HepG2 (cell line): ENCODE results near the gene SARNP. TPM values are rescaled to one million over a fixed set of nuclear protein-coding genes. Genes with fewer than 3 reads are reported as not detected.

Experiments used
- ATAC-seq: fragments of 200-7000 bp; cut with Tn5 transposase; 3 replicates; pipeline ENCODE4 v1.9.1; 2020; ENCODE audit warnings: mild to moderate bottlenecking, moderate library complexity
- BruUV-seq: library from RNA; stranded (reverse); fragments of 400-500 nt; replicated peaks from 2 replicates; lab custom pipeline; 2021; lab: Mats Ljungman, UMichigan
- CTCF ChIA-PET: fragments of 300-600 bp; formaldehyde crosslinking; extraction: SDS; loops from one replicate; lab custom pipeline; 2021; ENCODE audit warnings: low total read pairs, inconsistent platforms, low intra/inter-chr PET ratio; lab: Yijun Ruan, JAX
- POLR2A ChIA-PET: fragments of 350-600 bp; sonication (Branson Sonifier 250); formaldehyde crosslinking; loops from one replicate; lab custom pipeline; 2020; ENCODE audit warnings: antibody characterized with exemption, inconsistent platforms; lab: Yijun Ruan, JAX
- DNase-seq: peaks from one replicate; pipeline ENCODE4 v3.0.0-alpha.2; 2015; ENCODE audit warnings: low spot score
- FAIRE-seq: peaks from 3 replicates; lab custom pipeline; 2011; peaks lifted over from hg19 to GRCh38; lab: Jason Lieb, UNC
- H2AFZ ChIP-seq: one replicate; pipeline ENCODE4 v1.6.1; 2011; ENCODE audit warnings: low read length, inconsistent platforms
- H3K27ac ChIP-seq: fragments of 300-600 bp; 3 replicates; pipeline ENCODE4 v1.8.0; 2011; ENCODE audit warnings: mixed run types, mild to moderate bottlenecking, mixed read lengths, low read length, inconsistent platforms; ENCODE audit not compliant: insufficient read depth; ENCODE audit errors: extremely low read length
- H3K27me3 ChIP-seq, 2 experiments: fragments of 200-600 bp in 1 of 2; 2 replicates in 1 of 2; 3 replicates in 1 of 2; pipeline versions ENCODE4 v1.6.0 to v1.8.0; 2011; ENCODE audit warnings: low read length in 2 of 2, mild to moderate bottlenecking in 2 of 2, moderate library complexity in 2 of 2, inconsistent platforms in 1 of 2; ENCODE audit not compliant: insufficient read depth in 2 of 2, control insufficient read depth in 1 of 2
- H3K36me3 ChIP-seq, 2 experiments: fragments of 200-600 bp in 1 of 2; replicated peaks in 1 of 2; 2 replicates in 1 of 2; 3 replicates in 1 of 2; pipeline versions ENCODE4 v1.5.1 to v1.8.0; 2011; ENCODE audit warnings: low read length in 2 of 2, inconsistent platforms in 1 of 2; ENCODE audit not compliant: insufficient read depth in 2 of 2, control insufficient read depth in 1 of 2
- H3K4me1 ChIP-seq: 2 replicates; pipeline ENCODE4 v1.5.1; 2012; ENCODE audit warnings: low read length, inconsistent platforms; ENCODE audit not compliant: insufficient read depth
- H3K4me2 ChIP-seq: 2 replicates; pipeline ENCODE4 v1.6.0; 2011; ENCODE audit warnings: low read depth, low read length, inconsistent platforms
- H3K4me3 ChIP-seq, 3 experiments: fragments of 200-600 bp in 1 of 3; sonication (generic), shearing (Covaris generic) in 1 of 3; replicated peaks in 1 of 3; 2 replicates each; pipeline ENCODE4 v1.5.1; 2011 to 2016; ENCODE audit warnings: low read length in 3 of 3, inconsistent platforms in 2 of 3, low read depth in 2 of 3, mild to moderate bottlenecking in 2 of 3, control low read depth in 1 of 3, mixed read lengths in 1 of 3; ENCODE audit not compliant: insufficient read depth in 1 of 3
- H3K79me2 ChIP-seq: one replicate; pipeline ENCODE4 v1.6.1; 2011; ENCODE audit warnings: low read length, inconsistent platforms; ENCODE audit not compliant: insufficient read depth
- H3K9ac ChIP-seq: 2 replicates; pipeline ENCODE4 v1.6.0; 2011; ENCODE audit warnings: mild to moderate bottlenecking, low read depth, low read length, inconsistent platforms; ENCODE audit not compliant: insufficient read depth
- H3K9me3 ChIP-seq: 2 replicates; pipeline ENCODE4 v1.5.1; 2012; ENCODE audit warnings: mild to moderate bottlenecking, low read length
- H4K20me1 ChIP-seq: 2 replicates; pipeline ENCODE4 v1.6.0; 2011; ENCODE audit warnings: inconsistent platforms, mild to moderate bottlenecking, low read length, moderate library complexity; ENCODE audit not compliant: insufficient read depth
- ETV5 ChIP-seq: IDR thresholded peaks from 2 replicates; pipeline ENCODE4 v1.6.1; 2018; ENCODE audit warnings: missing biosample characterization, missing genetic modification reagents, inconsistent platforms, borderline replicate concordance
- LCORL ChIP-seq, 2 experiments: fragments of 450-650 bp in 1 of 2; sonication (generic) in 1 of 2; formaldehyde crosslinking in 1 of 2; IDR thresholded peaks; 2 replicates each; pipeline versions ENCODE4 v1.5.0 to v1.6.1; 2017 to 2020; ENCODE audit warnings: antibody characterized with exemption in 1 of 2, missing genetic modification reagents in 1 of 2
- NCOR1 ChIP-seq: fragments of 200-600 bp; sonication (generic); IDR thresholded peaks from 2 replicates; pipeline ENCODE4 v1.7.0; 2017; ENCODE audit warnings: antibody characterized with exemption, low read length, borderline replicate concordance
- NR2F1 ChIP-seq, 2 experiments: fragments of 450-650 bp in 1 of 2; formaldehyde crosslinking in 1 of 2; IDR thresholded peaks; 2 replicates each; pipeline versions ENCODE4 v1.5.0 to v1.6.1; 2016 to 2020; ENCODE audit warnings: mild to moderate bottlenecking in 1 of 2, missing compliant biosample characterization in 1 of 2, missing genetic modification reagents in 1 of 2, moderate library complexity in 1 of 2
- PATZ1 ChIP-seq: sonication (generic); formaldehyde crosslinking; IDR thresholded peaks from 2 replicates; pipeline ENCODE4 v1.4.0; 2020; ENCODE audit warnings: missing genetic modification reagents
- POLR2AphosphoS2 ChIP-seq: IDR thresholded peaks from 2 replicates; pipeline ENCODE4 v1.6.1; 2011; ENCODE audit warnings: low read depth, low read length, improper control_type of control experiment
- SKIL ChIP-seq: sonication (generic); formaldehyde crosslinking; IDR thresholded peaks from 2 replicates; pipeline ENCODE4 v1.8.0; 2022; ENCODE audit warnings: missing genetic modification reagents, mild to moderate bottlenecking, moderate library complexity, borderline replicate concordance
- SMARCC2 ChIP-seq: fragments of 450-650 bp; IDR thresholded peaks from 2 replicates; pipeline ENCODE4 v1.6.1; 2017; ENCODE audit warnings: antibody characterized with exemption, mild to moderate bottlenecking
- SMYD3 ChIP-seq: sonication (generic); formaldehyde crosslinking; IDR thresholded peaks from 2 replicates; pipeline ENCODE4 v1.8.1; 2023; ENCODE audit warnings: mild to moderate bottlenecking, missing genetic modification reagents
- ZNF513 ChIP-seq: sonication (generic); formaldehyde crosslinking; conservative IDR thresholded peaks from 2 replicates; pipeline ENCODE4 v1.5.0; 2020; ENCODE audit warnings: missing genetic modification reagents
- ZNF773 ChIP-seq: sonication (generic); formaldehyde crosslinking; IDR thresholded peaks from 2 replicates; pipeline ENCODE4 v1.4.0; 2020; ENCODE audit warnings: missing genetic modification reagents, borderline replicate concordance
- ZSCAN30 ChIP-seq: sonication (generic); formaldehyde crosslinking; IDR thresholded peaks from 2 replicates; pipeline ENCODE4 v1.5.0; 2020; ENCODE audit warnings: mild to moderate bottlenecking, missing genetic modification reagents
- WGBS: methylation state at CpG from one replicate; pipeline ENCODE4 v1.1.6; 2017; ENCODE audit warnings: low lambda C conversion rate; 5-methylcytosine and 5-hydroxymethylcytosine counted together
- in situ Hi-C: cut with HindIII; loops from 2 replicates; pipeline ENCODE4 v1.10.0; 2017; ENCODE audit warnings: low pct_unique_long_range_greater_than_20kb; ENCODE audit not compliant: extremely low pct_ligation_motif_present
- intact Hi-C: fragments of 100-400 bp; cut with micrococcal nuclease; formaldehyde crosslinking; loops from one replicate; pipeline ENCODE4 v1.10.0; 2022; ENCODE audit not compliant: unreplicated experiment
- polyA plus RNA-seq, 8 experiments: library from polyadenylated mRNA; depleted of rRNA in 3 of 8; stranded (reverse) in 7 of 8; unstranded in 1 of 8; fragments of >200 nt; fragmentation: Illumina TruSeq in 4 of 8; extraction: Trizol in 4 of 8; gene quantifications; 2 replicates each; pipeline versions ENCODE4 v1.2.1 to v1.2.3, GENCODE V29; 2011 to 2016; ENCODE audit warnings: low read depth in 4 of 8, missing spikeins in 1 of 8, mixed read lengths in 1 of 8; ENCODE audit not compliant: insufficient read depth in 1 of 8
- total RNA-seq, 5 experiments: library from RNA; depleted of rRNA; stranded (reverse); fragments of >200 nt; fragmentation: Illumina TruSeq; extraction: Trizol; gene quantifications; 2 replicates each; pipeline ENCODE4 v1.2.3, GENCODE V29; 2016; ENCODE audit warnings: low read depth in 1 of 5

Gene SARNP
- total and polyA plus RNA-seq, 2 of the 13 experiments (the other 11 are each of a cell fraction or from before 2014, with no cell fraction given): 59.0 to 95.4 TPM

GRCh38 chr12:55718624-55719275 lies 98.8 kb downstream of the SARNP start (continued):
- TF ChIP-seq PATZ1: no peak

GRCh38 chr12:55718015-55718414 lies 99.5 kb downstream of the SARNP start:
- DNase-seq (no peak), ATAC-seq (no peak), FAIRE-seq (no peak)
- Histone ChIP-seq H3K9me3 (no peaks in the 10 kb centered on the region), H3K4me2 (peak overlapping the region; percentile 72), H3K36me3 (no peaks in the 10 kb centered on the region; a peak in 1 of 5 replicates), H3K4me3 (no peak overlapping the region), H3K4me1 (peaks cover 68% of the 10 kb centered on the region), H3K9ac (no peak overlapping the region), H4K20me1 (no peaks in the 10 kb centered on the region), H2AFZ (no peak overlapping the region), H3K27me3 (no peaks in the 10 kb centered on the region), H3K79me2 (no peaks in the 10 kb centered on the region), H3K27ac (no peak overlapping the region)
- BruUV-seq: no TSS peak
- ChIA-PET CTCF (no interaction called here), POLR2A (interaction anchor here (1.2 to 4.5 kb wide), 2 partner anchors 11 to 36 kb away, joined by 4 to 38 read pairs; partner anchors contain the start of gene CD63)
- in situ Hi-C loops: no loop called here
- intact Hi-C loops: no loop called here
- WGBS: 47% methylated on average over 4 of the region's 4 CpGs
- no peak for TF ChIP-seq NR2F1 (CRISPR knock-in tag; IDR thresholded peaks at IDR 0.05)
- TF ChIP-seq SKIL (CRISPR knock-in tag): no peak
- no peak for TF ChIP-seq LCORL (IDR thresholded peaks at IDR 0.05)
- no peak for TF ChIP-seq LCORL (CRISPR knock-in tag; IDR thresholded peaks at IDR 0.05)
- TF ChIP-seq ZSCAN30 (CRISPR knock-in tag): no peak
- no peak for TF ChIP-seq ZNF773
- no peak for TF ChIP-seq ZNF513
- peak; percentile 91 for TF ChIP-seq PATZ1
- no peak for TF ChIP-seq NCOR1
- no peak for TF ChIP-seq SMYD3 (CRISPR knock-in tag)
- no peak for TF ChIP-seq POLR2AphosphoS2
- TF ChIP-seq ETV5 (CRISPR knock-in tag): peak; percentile 41; the same call in 1 of the 2 replicates
- TF ChIP-seq SMARCC2: no peak
